BJ (cell line): ENCODE measurements around the gene KIAA1755. TPM values are rescaled to one million over a fixed set of nuclear protein-coding genes. Genes with fewer than 3 reads are reported as not detected.

Source experiments
- CTCF ChIA-PET: fragments of 350-600 bp; formaldehyde crosslinking; extraction: SDS; loops from one replicate; lab custom pipeline; 2021; ENCODE audit warnings: antibody characterized with exemption, inconsistent platforms; lab: Yijun Ruan, JAX
- POLR2A ChIA-PET: fragments of 300-600 bp; sonication (Branson Sonifier 250); formaldehyde crosslinking; extraction: SDS; loops from one replicate; lab custom pipeline; 2021; ENCODE audit warnings: antibody characterized with exemption; lab: Charles Lee
- DNase-seq: peaks from one replicate; pipeline ENCODE4 v3.0.0-alpha.2; 2011; ENCODE audit warnings: low read depth
- H3K27me3 ChIP-seq: 2 replicates; pipeline ENCODE4 v1.6.0; 2011; ENCODE audit warnings: low read length; ENCODE audit not compliant: control insufficient read depth, insufficient read depth
- H3K36me3 ChIP-seq: 2 replicates; pipeline ENCODE4 v1.5.1; 2011; ENCODE audit warnings: low read length; ENCODE audit not compliant: control insufficient read depth, insufficient read depth
- H3K4me3 ChIP-seq: 2 replicates; pipeline ENCODE4 v1.5.1; 2011; ENCODE audit warnings: low read depth, mild to moderate bottlenecking, control low read depth, low read length
- polyA plus RNA-seq: library from polyadenylated mRNA; depleted of rRNA; stranded (reverse); fragments of >200 nt; gene quantifications from 2 replicates; pipeline ENCODE4 v1.2.3, GENCODE V29; 2011
- TF ChIP-seq, protein P1 (sequence below): IDR thresholded peaks from 2 replicates; pipeline ENCODE4 v1.5.1; 2011; ENCODE audit warnings: low read depth, mild to moderate bottlenecking, control low read depth, inconsistent platforms, low read length, moderate library complexity; ENCODE audit not compliant: insufficient read depth

KIAA1755 gene
- polyA plus RNA-seq, 1 experiment, result 9.7 TPM

GRCh38 chr20:38272961-38273360, 12.4 kb upstream of the KIAA1755 start:
- H3K36me3 ChIP-seq, result no peaks in the 10 kb centered on the region
- DNase-seq, result no peak
- ChIA-PET CTCF (interaction anchor here (0.6 to 1.3 kb wide), 2 partner anchors 44 to 52 kb away, joined by 3 read pairs; no protein-coding TSS in a partner anchor), POLR2A (no interaction called here)
- TF ChIP-seq, protein P1, sequence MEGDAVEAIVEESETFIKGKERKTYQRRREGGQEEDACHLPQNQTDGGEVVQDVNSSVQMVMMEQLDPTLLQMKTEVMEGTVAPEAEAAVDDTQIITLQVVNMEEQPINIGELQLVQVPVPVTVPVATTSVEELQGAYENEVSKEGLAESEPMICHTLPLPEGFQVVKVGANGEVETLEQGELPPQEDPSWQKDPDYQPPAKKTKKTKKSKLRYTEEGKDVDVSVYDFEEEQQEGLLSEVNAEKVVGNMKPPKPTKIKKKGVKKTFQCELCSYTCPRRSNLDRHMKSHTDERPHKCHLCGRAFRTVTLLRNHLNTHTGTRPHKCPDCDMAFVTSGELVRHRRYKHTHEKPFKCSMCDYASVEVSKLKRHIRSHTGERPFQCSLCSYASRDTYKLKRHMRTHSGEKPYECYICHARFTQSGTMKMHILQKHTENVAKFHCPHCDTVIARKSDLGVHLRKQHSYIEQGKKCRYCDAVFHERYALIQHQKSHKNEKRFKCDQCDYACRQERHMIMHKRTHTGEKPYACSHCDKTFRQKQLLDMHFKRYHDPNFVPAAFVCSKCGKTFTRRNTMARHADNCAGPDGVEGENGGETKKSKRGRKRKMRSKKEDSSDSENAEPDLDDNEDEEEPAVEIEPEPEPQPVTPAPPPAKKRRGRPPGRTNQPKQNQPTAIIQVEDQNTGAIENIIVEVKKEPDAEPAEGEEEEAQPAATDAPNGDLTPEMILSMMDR, result no peak
- H3K27me3 ChIP-seq, result no peaks in the 10 kb centered on the region
- H3K4me3 ChIP-seq, result no peak overlapping the region

DNA sequence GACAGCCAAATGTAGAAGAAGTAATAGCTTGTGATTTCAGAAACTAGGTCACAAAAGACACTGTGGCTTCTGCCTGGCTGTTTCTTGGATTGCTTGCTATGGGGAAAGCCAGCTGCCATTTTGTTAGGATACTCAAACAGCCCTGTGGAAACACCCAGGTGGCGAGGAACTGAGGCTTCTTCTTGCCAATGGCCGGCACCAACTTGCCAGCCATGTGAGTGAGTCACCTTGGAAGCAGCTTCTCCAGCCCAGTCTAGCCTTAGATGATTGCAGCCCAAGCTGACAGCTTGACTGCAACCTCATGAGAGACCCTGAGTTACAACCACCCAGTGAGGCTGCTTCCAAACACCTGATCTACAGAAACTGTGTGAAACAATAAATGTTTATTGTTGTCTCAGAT, 11.9 kb upstream of the KIAA1755 start:
- POLR2A ChIA-PET, result no interaction called here
- no peak for DNase-seq
- CTCF ChIA-PET, result interaction anchor here (1.3 kb wide), 1 partner anchor 51 kb away, joined by 3 read pairs; no protein-coding TSS in a partner anchor

DNA sequence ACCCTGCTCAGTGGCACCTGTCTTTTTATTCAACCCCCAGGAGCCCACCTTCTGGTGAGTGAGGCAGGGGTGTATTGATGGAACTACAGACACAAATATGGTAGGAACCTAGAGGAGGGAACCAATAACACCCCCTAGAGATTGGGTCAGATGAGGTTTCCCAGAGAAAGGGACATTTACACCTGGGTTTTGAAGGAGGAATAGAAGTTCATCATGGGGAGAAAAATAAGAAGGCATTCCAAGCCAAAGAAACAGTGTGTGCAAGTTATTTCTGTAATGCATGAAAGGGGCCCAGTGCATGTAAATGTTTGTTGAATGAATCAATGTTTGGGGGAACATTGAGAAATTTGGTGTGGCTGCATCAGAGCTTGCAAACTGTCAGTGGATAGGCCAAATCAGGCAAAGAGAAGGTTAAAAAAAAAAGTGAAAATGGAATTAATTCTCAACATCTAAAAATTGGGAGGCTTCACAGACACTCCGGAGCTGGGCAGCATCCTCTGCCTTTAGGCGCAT, 11.1 kb upstream of the KIAA1755 start:
- Histone ChIP-seq H3K36me3 (no peaks in the 10 kb centered on the region), H3K27me3 (no peaks in the 10 kb centered on the region), H3K4me3 (no peak overlapping the region)
- ChIA-PET POLR2A (no interaction called here), CTCF (interaction anchor here (0.7 kb wide), 1 partner anchor 54 kb away, joined by 4 read pairs; no protein-coding TSS in a partner anchor)
- DNase-seq, result no peak
- TF ChIP-seq, protein P1, result no peak

More for the DNA sequence above, 11.9 kb upstream of the KIAA1755 start:
- H3K4me3 ChIP-seq, result no peak overlapping the region
- no peaks in the 10 kb centered on the region for H3K27me3 ChIP-seq
- H3K36me3 ChIP-seq, result no peaks in the 10 kb centered on the region
- TF ChIP-seq, protein P1, result no peak

DNA sequence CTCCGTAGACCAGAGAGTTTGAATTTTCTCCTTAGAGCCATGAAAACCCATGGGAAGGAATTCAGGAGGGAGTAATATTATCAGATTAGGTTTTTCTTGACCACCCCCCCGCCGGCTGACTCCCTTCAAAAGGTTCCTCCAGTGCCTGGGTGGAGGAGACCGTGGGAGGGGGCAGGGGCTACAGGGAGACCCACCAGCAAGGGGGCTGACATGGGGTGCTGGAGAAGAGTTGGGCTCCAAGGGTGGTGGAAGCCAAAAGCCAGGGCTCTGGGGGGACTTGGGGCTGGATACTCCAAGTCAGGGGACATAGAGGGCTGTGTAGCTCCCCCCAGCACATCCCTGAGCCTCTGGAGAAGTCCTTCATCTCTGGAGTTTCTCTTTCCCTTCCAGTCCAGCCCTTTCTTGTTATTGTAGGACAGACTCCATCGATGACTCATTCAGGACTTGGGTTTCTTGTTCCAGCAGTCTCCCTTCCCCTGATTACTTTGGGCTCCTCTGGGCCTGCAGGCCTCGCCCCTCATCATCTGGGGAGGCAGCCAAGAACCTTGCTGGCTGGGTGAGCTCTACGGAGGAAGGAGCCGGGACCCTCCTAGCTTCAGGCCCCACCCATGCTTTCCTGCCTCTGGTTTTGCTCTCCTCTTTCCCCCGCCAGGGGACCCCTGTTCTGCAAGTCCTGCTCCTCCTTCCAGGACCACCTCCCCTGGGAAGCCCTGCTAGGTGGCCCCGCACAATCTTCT, 10.5 kb upstream of the KIAA1755 start:
- peak; percentile 85 for DNase-seq
- no peak overlapping the region for H3K4me3 ChIP-seq
- ChIA-PET POLR2A (no interaction called here), CTCF (interaction anchor here (0.7 kb wide), 1 partner anchor 53 kb away, joined by 4 read pairs; no protein-coding TSS in a partner anchor)
- no peaks in the 10 kb centered on the region for H3K36me3 ChIP-seq
- no peaks in the 10 kb centered on the region for H3K27me3 ChIP-seq
- TF ChIP-seq, protein P1, result no peak

GRCh38 chr20:38269715-38270114, 9.2 kb upstream of the KIAA1755 start:
- no peak for DNase-seq
- Histone ChIP-seq H3K27me3 (no peaks in the 10 kb centered on the region), H3K36me3 (no peaks in the 10 kb centered on the region), H3K4me3 (no peak overlapping the region)
- ChIA-PET CTCF (interaction anchor here (0.6 to 1.4 kb wide), 4 partner anchors 10 to 48 kb away, joined by 3 to 5 read pairs (median 4); no protein-coding TSS in a partner anchor), POLR2A (no interaction called here)
- TF ChIP-seq, protein P1, result no peak
